Nephron progenitor cell (in vitro differentiated cells): ENCODE results near the gene OR13C2.

Experiments used
- DNase-seq: peaks from one replicate; pipeline ENCODE4 v3.0.0; 2021
- H3K27ac Mint-ChIP-seq: 2 replicates; pipeline ENCODE4 v1.8.0; 2021; ENCODE audit warnings: mild to moderate bottlenecking, moderate library complexity, mixed read lengths
- H3K27me3 Mint-ChIP-seq: 2 replicates; pipeline ENCODE4 v1.8.0; 2021; ENCODE audit warnings: mild to moderate bottlenecking, low read depth, mixed read lengths; ENCODE audit not compliant: poor library complexity
- H3K36me3 Mint-ChIP-seq: 2 replicates; pipeline ENCODE4 v1.8.0; 2021; ENCODE audit warnings: low read depth, mixed read lengths
- H3K4me1 Mint-ChIP-seq: 2 replicates; pipeline ENCODE4 v1.8.0; 2021; ENCODE audit warnings: mixed read lengths
- H3K4me3 Mint-ChIP-seq: 2 replicates; pipeline ENCODE4 v1.8.0; 2021; ENCODE audit warnings: mild to moderate bottlenecking, moderate library complexity, mixed read lengths
- H3K9me3 Mint-ChIP-seq: 2 replicates; pipeline ENCODE4 v1.8.0; 2021; ENCODE audit warnings: mild to moderate bottlenecking, moderate library complexity, mixed read lengths
- TF ChIP-seq, protein P1 (sequence below): fragments of 200-600 bp; sonication (generic); IDR thresholded peaks from 2 replicates; pipeline ENCODE4 v1.5.0; 2021; ENCODE audit warnings: antibody characterized with exemption

The OR13C2 gene

GRCh38 chr9:104580562-104580961 is 24.9 kb downstream of the OR13C2 start:
- no peaks in the 10 kb centered on the region for H3K36me3 Mint-ChIP-seq
- H3K27ac Mint-ChIP-seq: no peak overlapping the region
- H3K9me3 Mint-ChIP-seq: no peaks in the 10 kb centered on the region
- TF ChIP-seq, protein P1, sequence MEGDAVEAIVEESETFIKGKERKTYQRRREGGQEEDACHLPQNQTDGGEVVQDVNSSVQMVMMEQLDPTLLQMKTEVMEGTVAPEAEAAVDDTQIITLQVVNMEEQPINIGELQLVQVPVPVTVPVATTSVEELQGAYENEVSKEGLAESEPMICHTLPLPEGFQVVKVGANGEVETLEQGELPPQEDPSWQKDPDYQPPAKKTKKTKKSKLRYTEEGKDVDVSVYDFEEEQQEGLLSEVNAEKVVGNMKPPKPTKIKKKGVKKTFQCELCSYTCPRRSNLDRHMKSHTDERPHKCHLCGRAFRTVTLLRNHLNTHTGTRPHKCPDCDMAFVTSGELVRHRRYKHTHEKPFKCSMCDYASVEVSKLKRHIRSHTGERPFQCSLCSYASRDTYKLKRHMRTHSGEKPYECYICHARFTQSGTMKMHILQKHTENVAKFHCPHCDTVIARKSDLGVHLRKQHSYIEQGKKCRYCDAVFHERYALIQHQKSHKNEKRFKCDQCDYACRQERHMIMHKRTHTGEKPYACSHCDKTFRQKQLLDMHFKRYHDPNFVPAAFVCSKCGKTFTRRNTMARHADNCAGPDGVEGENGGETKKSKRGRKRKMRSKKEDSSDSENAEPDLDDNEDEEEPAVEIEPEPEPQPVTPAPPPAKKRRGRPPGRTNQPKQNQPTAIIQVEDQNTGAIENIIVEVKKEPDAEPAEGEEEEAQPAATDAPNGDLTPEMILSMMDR: no peak
- DNase-seq: no peak
- no peaks in the 10 kb centered on the region for H3K4me1 Mint-ChIP-seq
- no peaks in the 10 kb centered on the region for H3K27me3 Mint-ChIP-seq
- H3K4me3 Mint-ChIP-seq: no peak overlapping the region

DNA sequence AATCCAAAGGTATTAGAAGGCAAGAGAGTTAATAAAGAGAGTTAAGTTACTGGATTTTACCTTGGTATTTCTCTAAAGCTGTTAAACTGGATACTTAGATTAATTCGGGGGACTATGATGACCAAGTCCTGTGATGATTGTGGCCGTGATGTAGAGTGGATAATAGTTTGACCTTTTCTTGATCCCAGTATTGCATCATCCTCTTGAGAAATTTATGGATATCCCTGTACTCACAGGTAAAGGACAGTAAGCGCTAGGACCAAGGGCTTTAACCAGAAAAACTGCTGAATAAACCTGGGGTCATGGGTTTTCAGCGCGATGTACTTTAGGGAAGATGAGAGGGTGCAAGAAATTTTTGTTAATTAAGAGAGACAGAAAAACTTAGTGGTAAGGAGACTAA is 28.2 kb downstream of the OR13C2 start:
- Mint-ChIP-seq H3K27ac (no peak overlapping the region), H3K9me3 (peaks cover 18% of the 10 kb centered on the region), H3K4me1 (no peaks in the 10 kb centered on the region), H3K36me3 (no peaks in the 10 kb centered on the region), H3K27me3 (peaks cover 3% of the 10 kb centered on the region), H3K4me3 (no peak overlapping the region)
- no peak for DNase-seq
- TF ChIP-seq, protein P1: no peak

- TF ChIP-seq, protein P1: no peak
- Mint-ChIP-seq H3K27ac (no peak overlapping the region), H3K9me3 (peaks cover 28% of the 10 kb centered on the region), H3K36me3 (no peaks in the 10 kb centered on the region), H3K4me1 (no peaks in the 10 kb centered on the region), H3K27me3 (peaks cover 3% of the 10 kb centered on the region), H3K4me3 (no peak overlapping the region)
- no peak for DNase-seq
Measured at GRCh38 chr9:104575456-104575855, 30.0 kb downstream of the OR13C2 start.

DNA sequence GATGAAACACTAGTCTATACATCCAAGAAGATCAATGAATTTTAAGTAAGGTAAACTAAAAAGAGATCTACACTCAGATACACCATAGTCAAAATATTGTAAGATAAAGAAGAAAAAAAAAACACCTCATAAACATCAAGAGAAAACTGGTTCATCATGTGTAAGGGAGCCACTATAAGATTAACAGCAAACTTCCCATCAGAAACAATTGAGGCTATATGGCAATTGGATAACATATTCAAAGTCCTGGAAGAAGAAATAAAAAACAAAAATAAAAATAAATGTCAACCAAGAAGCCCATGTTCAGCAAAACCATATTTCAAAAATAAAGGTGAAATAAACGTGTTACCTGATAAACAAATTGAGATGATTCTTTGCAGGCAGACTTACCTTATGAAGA is 32.8 kb downstream of the OR13C2 start:
- no peak overlapping the region for H3K4me3 Mint-ChIP-seq
- no peaks in the 10 kb centered on the region for H3K36me3 Mint-ChIP-seq
- DNase-seq: no peak
- no peaks in the 10 kb centered on the region for H3K4me1 Mint-ChIP-seq
- peaks cover 28% of the 10 kb centered on the region for H3K9me3 Mint-ChIP-seq
- no peak overlapping the region for H3K27ac Mint-ChIP-seq
- peaks cover 3% of the 10 kb centered on the region for H3K27me3 Mint-ChIP-seq
- TF ChIP-seq, protein P1: no peak

GRCh38 chr9:104568868-104569267 is 36.6 kb downstream of the OR13C2 start, which contains the start of gene OR13C8:
OR13C8 (plus strand) TSS chr9:104569168; CDS start chr9:104569168, 0 bp downstream.
- no peak for DNase-seq
- H3K4me3 Mint-ChIP-seq: no peak within 1 kb of the TSS
- TF ChIP-seq, protein P1: no peak
- peaks cover 24% of the 10 kb centered on the region for H3K9me3 Mint-ChIP-seq
- H3K4me1 Mint-ChIP-seq: no peaks in the 10 kb centered on the region
- no peaks in the 10 kb centered on the region for H3K27me3 Mint-ChIP-seq
- no peaks in the 10 kb centered on the region for H3K36me3 Mint-ChIP-seq
- no peak within 1 kb of the TSS for H3K27ac Mint-ChIP-seq

DNA sequence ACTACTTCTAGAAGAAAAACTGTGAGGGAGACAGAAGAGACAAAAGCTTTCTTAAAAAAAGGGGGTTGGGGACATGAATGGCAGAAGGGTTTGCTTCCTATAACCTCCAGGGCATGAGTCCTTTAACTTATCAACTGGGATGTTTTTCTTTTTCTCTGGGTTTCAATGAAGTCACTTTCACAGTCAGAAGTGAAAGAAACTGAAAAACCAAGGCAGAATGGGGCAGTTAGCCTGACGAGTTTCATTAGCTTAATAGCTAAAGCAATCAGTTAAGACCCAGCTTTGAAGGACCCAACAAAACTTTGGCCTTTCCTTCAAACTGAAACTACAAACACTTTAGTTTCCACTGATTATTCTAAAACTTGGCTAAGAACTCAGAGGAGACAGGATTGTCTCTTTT is 41.1 kb downstream of the OR13C2 start:
- H3K36me3 Mint-ChIP-seq: no peaks in the 10 kb centered on the region
- H3K27ac Mint-ChIP-seq: no peak overlapping the region
- TF ChIP-seq, protein P1: no peak
- no peaks in the 10 kb centered on the region for H3K4me1 Mint-ChIP-seq
- no peak overlapping the region for H3K4me3 Mint-ChIP-seq
- H3K27me3 Mint-ChIP-seq: no peaks in the 10 kb centered on the region
- DNase-seq: no peak
- H3K9me3 Mint-ChIP-seq: peaks cover 6% of the 10 kb centered on the region
